Adrenal gland (tissue), 12 donors: ENCODE data around the gene SERPINE1. TPM values are rescaled to one million over a fixed set of nuclear protein-coding genes. Genes with fewer than 3 reads are reported as not detected.

Experiments used
- DNase-seq, 7 donors: peaks; one replicate each; pipeline ENCODE4 v3.0.0-alpha.2; 2019 to 2020
- H3K27ac ChIP-seq, 5 donors: fragments of 200-600 bp; sonication (generic) in 4 of 5; 1 replicate in 3 of 5; 2 replicates in 2 of 5; pipeline versions ENCODE4 v1.5.1 to v1.8.0; 2016 to 2020; ENCODE audit warnings: mild to moderate bottlenecking in 1 of 5
- H3K27me3 ChIP-seq: fragments of 200-600 bp; 2 replicates; pipeline ENCODE4 v1.8.0; 2021
- H3K36me3 ChIP-seq, 2 donors: fragments of 200-600 bp; replicated peaks in 1 of 2; 1 replicate in 1 of 2; 2 replicates in 1 of 2; pipeline versions ENCODE4 v1.5.1 to v1.8.0; 2018 to 2022
- H3K4me1 ChIP-seq, 2 donors: fragments of 200-600 bp; replicated peaks in 1 of 2; 1 replicate in 1 of 2; 2 replicates in 1 of 2; pipeline versions ENCODE4 v1.5.1 to v1.8.0; 2018 to 2021
- H3K4me3 ChIP-seq, 4 donors: fragments of 200-600 bp; sonication (generic) in 3 of 4; one replicate each; pipeline ENCODE4 v1.5.1; 2016 to 2018
- H3K9me3 ChIP-seq, 3 donors: fragments of 200-600 bp; sonication (generic) in 1 of 3; replicated peaks in 1 of 3; 1 replicate in 2 of 3; 2 replicates in 1 of 3; pipeline versions ENCODE4 v1.5.1 to v1.8.0; 2016 to 2021
- POLR2A ChIP-seq, 2 donors: fragments of 450-650 bp; IDR thresholded peaks; one replicate each; pipeline ENCODE4 v1.6.1; 2017; ENCODE audit warnings: antibody characterized with exemption in 2 of 2, mild to moderate bottlenecking in 2 of 2, moderate library complexity in 1 of 2
- WGBS, 4 donors: extraction: QIAGEN DNeasy Blood & Tissue Kit in 2 of 4; methylation state at CpG; one replicate each; pipeline versions ENCODE4 v1.1.5 to v1.1.7; 2013 to 2017; 5-methylcytosine and 5-hydroxymethylcytosine counted together
- intact Hi-C, 2 donors: fragments of 100-400 bp; cut with DNase I; formaldehyde crosslinking; loops; one replicate each; pipeline versions ENCODE4 v1.14.1 to v1.15.0; 2022 to 2023
- polyA plus RNA-seq, 3 donors: library from polyadenylated mRNA; stranded (reverse); fragments of 200-250 nt in 2 of 3; fragments of 350-450 nt in 1 of 3; fragmentation: Illumina TruSeq in 1 of 3; extraction: RNeasy Lipid Tissue Mini Kit (QIAGEN cat#74804) in 1 of 3; gene quantifications; one replicate each; pipeline ENCODE4 v1.2.3, GENCODE V29; 2013 to 2014
- total RNA-seq, 9 donors: library from RNA; depleted of rRNA in 4 of 9; stranded (reverse); fragments of >200 nt in 4 of 9; fragments of 120-200 nt in 1 of 9; fragmentation: NEBNext Ultra II Directional in 1 of 9; extraction: Animal tissue kit (Norgen Biotek cat#: 25700) in 1 of 9; gene quantifications; one replicate each; pipeline versions ENCODE4 v1.1.0 to v1.2.4, GENCODE V29; 2013 to 2023
- TF ChIP-seq, protein P1 (sequence below), 6 experiments: fragments of 450-650 bp in 4 of 6; fragments of 200-600 bp in 2 of 6; sonication (generic) in 1 of 6; IDR thresholded peaks; 1 replicate in 5 of 6; 2 replicates in 1 of 6; pipeline versions ENCODE4 v1.5.1 to v1.8.0; 2016 to 2021; ENCODE audit warnings: antibody characterized with exemption in 6 of 6, mild to moderate bottlenecking in 2 of 6, moderate library complexity in 1 of 6
- donor health status: healthy with polysubstance abuse.
- donor health status: Bipolar disorder and iron deficiency.
- donor health status: DM: yes; HTN: yes; CAD: no.
- donor health status: DM: no; HTN: no; CAD: no.
- donor health status: DM: no; HTN: no; CAD: no.
- donor health status: DM: yes; HTN: yes; CAD: no.

SERPINE1 gene
- total and polyA plus RNA-seq, 12 donors = 4.8 to 118 (median 20.9) TPM

DNA sequence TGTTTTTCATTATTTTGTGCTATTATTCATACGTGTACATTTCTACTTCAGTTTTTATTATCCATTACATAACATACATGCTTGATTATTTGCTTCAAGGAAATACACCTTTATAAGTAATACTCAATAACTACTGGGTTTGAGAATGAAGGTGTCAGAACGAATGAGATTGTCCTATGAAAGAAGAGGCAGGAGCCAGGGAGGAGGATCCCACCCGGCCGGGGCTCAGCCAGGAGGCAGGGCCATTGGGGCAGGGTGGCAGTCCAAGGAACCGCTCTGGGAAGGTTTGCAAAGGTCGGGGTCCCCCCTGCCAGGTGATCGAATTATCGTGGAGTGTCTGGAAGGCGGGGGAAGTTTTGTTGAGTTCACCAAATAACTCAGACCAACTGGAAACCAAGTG lies 32.5 kb upstream of the SERPINE1 start:
- intact Hi-C loops = no loop called here
- TF ChIP-seq, protein P1, sequence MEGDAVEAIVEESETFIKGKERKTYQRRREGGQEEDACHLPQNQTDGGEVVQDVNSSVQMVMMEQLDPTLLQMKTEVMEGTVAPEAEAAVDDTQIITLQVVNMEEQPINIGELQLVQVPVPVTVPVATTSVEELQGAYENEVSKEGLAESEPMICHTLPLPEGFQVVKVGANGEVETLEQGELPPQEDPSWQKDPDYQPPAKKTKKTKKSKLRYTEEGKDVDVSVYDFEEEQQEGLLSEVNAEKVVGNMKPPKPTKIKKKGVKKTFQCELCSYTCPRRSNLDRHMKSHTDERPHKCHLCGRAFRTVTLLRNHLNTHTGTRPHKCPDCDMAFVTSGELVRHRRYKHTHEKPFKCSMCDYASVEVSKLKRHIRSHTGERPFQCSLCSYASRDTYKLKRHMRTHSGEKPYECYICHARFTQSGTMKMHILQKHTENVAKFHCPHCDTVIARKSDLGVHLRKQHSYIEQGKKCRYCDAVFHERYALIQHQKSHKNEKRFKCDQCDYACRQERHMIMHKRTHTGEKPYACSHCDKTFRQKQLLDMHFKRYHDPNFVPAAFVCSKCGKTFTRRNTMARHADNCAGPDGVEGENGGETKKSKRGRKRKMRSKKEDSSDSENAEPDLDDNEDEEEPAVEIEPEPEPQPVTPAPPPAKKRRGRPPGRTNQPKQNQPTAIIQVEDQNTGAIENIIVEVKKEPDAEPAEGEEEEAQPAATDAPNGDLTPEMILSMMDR (IDR thresholded peaks at IDR 0.05) = no peak
- TF ChIP-seq POLR2A (IDR thresholded peaks at IDR 0.05) = no peak
- peaks cover 0 to 6% of the 10 kb centered on the region in 2 donors for H3K36me3 ChIP-seq
- no peaks in the 10 kb centered on the region for H3K9me3 ChIP-seq
- H3K27me3 ChIP-seq = no peaks in the 10 kb centered on the region
- 57 to 63% (median 60%) methylated on average over 8 to 9 of the region's 9 CpGs for WGBS, 4 donors
- no peak overlapping the region for H3K27ac ChIP-seq
- peaks cover 0 to 3% of the 10 kb centered on the region in 2 donors for H3K4me1 ChIP-seq
- DNase-seq = peak in 1 of 7 donors; percentile 26
- no peak overlapping the region for H3K4me3 ChIP-seq

DNA sequence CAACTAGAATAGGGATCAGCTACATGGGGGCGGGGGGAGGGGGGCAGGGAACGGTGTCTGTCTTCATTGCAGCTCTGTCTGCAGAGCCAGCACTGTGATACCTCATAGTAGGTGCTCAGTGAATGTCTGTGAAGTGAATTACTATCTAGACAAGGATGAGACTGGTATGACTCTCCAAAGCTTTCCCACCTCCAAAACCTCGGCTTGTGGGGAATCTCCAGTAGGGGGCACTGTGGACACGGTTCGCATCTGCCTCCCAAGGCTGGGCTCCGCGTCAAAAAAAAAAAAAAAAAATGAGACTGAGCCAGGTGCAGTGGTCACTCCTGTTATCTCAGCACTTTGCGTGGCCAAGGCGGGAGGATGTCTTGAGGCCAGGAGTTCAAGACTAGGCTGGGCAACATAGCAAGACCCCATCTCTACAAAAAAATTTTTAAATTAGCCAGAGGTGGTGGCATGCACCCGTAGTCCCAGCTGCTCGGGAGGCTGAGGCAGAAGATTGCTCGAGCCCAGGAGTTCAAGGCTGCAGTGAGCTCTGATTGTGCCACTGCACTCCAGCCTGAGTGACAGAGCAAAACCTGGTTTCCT lies 32.0 kb upstream of the SERPINE1 start:
- H3K27ac ChIP-seq = no peak overlapping the region
- H3K9me3 ChIP-seq = no peaks in the 10 kb centered on the region
- peaks cover 0 to under 1% of the 10 kb centered on the region in 2 donors for H3K36me3 ChIP-seq
- DNase-seq = peak; percentile 63 to 85 (median 74)
- intact Hi-C loops = loop anchor here (5.0 kb wide), 1 partner anchor 37 kb away; no protein-coding TSS in a partner anchor
- TF ChIP-seq, protein P1 (IDR thresholded peaks at IDR 0.05) = peak; percentile 53 to 74 (median 68)
- no peak for TF ChIP-seq POLR2A (IDR thresholded peaks at IDR 0.05)
- WGBS, 4 donors = 27 to 28% (median 27%) methylated on average over 12 of the region's 12 CpGs
- H3K4me3 ChIP-seq = no peak overlapping the region
- no peaks in the 10 kb centered on the region for H3K27me3 ChIP-seq
- H3K4me1 ChIP-seq = peaks cover 4 to 8% of the 10 kb centered on the region in 2 donors

DNA sequence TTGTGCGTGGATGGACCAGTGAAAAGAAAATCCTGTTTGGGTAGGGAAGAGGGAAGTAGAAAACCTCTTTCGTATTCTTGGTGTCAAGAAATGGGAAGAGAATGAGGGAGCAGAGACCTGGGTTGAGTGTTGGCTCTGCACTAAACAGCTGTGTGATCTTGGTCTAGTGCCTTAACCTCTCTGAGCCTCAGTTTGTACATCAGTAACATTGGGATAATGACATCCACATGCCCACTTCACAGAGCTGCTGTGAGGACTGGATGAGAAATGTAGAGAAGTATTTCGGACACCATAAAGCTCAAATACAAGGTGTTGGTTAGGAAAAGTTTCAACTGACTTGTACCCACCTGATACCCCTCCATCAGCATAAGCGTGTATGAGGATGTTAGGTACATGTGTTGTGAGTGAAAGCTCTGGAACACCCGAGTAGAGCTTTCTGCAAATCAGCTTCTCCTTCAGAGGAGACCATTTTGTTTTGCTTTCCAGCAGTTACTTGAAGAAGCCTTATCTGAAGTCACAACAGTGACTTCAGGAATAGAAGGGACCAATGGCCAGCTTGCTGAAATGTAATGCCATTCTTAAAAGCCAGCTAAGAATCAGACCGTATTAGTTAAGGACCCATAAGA lies 30.5 kb upstream of the SERPINE1 start:
- Histone ChIP-seq H3K9me3 (no peaks in the 10 kb centered on the region), H3K27me3 (no peaks in the 10 kb centered on the region), H3K27ac (no peak overlapping the region), H3K4me1 (peaks cover 10 to 17% of the 10 kb centered on the region in 2 donors), H3K4me3 (no peak overlapping the region), H3K36me3 (no peaks in the 10 kb centered on the region)
- intact Hi-C loops = loop anchor here (5.0 kb wide), 1 partner anchor 36 kb away; no protein-coding TSS in a partner anchor
- TF ChIP-seq POLR2A (IDR thresholded peaks at IDR 0.05) = no peak
- TF ChIP-seq, protein P1 (IDR thresholded peaks at IDR 0.05) = no peak
- 49 to 62% (median 60%) methylated on average over 6 of the region's 6 CpGs for WGBS, 4 donors
- no peak for DNase-seq

DNA sequence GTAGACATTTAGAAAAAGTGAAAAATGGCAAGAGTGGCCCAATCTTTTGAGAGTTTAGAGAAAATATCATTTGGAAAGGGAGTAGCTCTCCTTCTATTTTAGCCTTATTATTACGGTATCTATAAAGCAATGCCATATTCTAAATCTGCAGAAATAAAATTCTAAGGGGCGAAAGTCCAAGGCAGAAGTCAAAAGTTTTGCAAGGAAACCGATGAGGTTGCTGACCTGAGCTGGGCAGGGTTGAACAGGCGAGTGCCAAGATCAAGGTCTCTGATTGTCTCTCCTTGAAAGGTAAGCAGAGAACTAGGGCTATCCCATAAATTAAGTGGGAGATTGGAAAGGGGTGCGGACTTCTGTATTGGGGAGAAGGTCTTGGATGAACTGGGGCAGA lies 30.0 kb upstream of the SERPINE1 start:
- H3K27ac ChIP-seq = no peak overlapping the region
- H3K36me3 ChIP-seq = no peaks in the 10 kb centered on the region
- TF ChIP-seq POLR2A (IDR thresholded peaks at IDR 0.05) = no peak
- TF ChIP-seq, protein P1 (IDR thresholded peaks at IDR 0.05) = no peak
- H3K27me3 ChIP-seq = no peaks in the 10 kb centered on the region
- intact Hi-C loops = loop anchor here (5.0 kb wide), 1 partner anchor 35 kb away; no protein-coding TSS in a partner anchor
- 44 to 56% (median 52%) methylated on average over 5 of the region's 5 CpGs for WGBS, 4 donors
- H3K4me3 ChIP-seq = no peak overlapping the region
- H3K9me3 ChIP-seq = no peaks in the 10 kb centered on the region
- DNase-seq = no peak
- H3K4me1 ChIP-seq = peaks cover 10 to 17% of the 10 kb centered on the region in 2 donors
